HepG2 (cell line): ENCODE data around the gene RAB1B. TPM values are rescaled to one million over a fixed set of nuclear protein-coding genes. Genes with fewer than 3 reads are reported as not detected.

Experiments used
- CC2D1A ChIP-seq: sonication (generic); formaldehyde crosslinking; IDR thresholded peaks from 2 replicates; pipeline ENCODE4 v1.8.1; 2023; ENCODE audit warnings: mild to moderate bottlenecking, missing genetic modification reagents
- EHMT2 ChIP-seq: fragments of 200-600 bp; sonication (generic); IDR thresholded peaks from 2 replicates; pipeline ENCODE4 v1.7.0; 2017; ENCODE audit warnings: antibody characterized with exemption, low read depth, low read length, borderline replicate concordance
- HNRNPK ChIP-seq: fragments of 200-400 bp; formaldehyde crosslinking; IDR thresholded peaks from 2 replicates; pipeline ENCODE4 v1.6.1; 2018; ENCODE audit warnings: low read length, low read depth, moderate library complexity, mild to moderate bottlenecking; ENCODE audit not compliant: poor library complexity, severe bottlenecking
- LCORL ChIP-seq, 2 experiments: fragments of 450-650 bp in 1 of 2; sonication (generic) in 1 of 2; formaldehyde crosslinking in 1 of 2; IDR thresholded peaks; 2 replicates each; pipeline versions ENCODE4 v1.5.0 to v1.6.1; 2017 to 2020; ENCODE audit warnings: antibody characterized with exemption in 1 of 2, missing genetic modification reagents in 1 of 2
- LRRFIP1 ChIP-seq: sonication (generic); formaldehyde crosslinking; conservative IDR thresholded peaks from 2 replicates; pipeline ENCODE4 v1.4.0; 2020; ENCODE audit warnings: missing genetic modification reagents
- MEF2D ChIP-seq: sonication (generic); formaldehyde crosslinking; IDR thresholded peaks from 2 replicates; pipeline ENCODE4 v1.5.1; 2020; ENCODE audit warnings: mild to moderate bottlenecking, missing genetic modification reagents
- U2AF1 ChIP-seq: fragments of 200-400 bp; formaldehyde crosslinking; optimal IDR thresholded peaks from 2 replicates; pipeline ENCODE3; 2017; ENCODE audit warnings: mild to moderate bottlenecking, low read depth, low read length
- USF2 ChIP-seq, 2 experiments: sonication (generic) in 1 of 2; formaldehyde crosslinking in 1 of 2; IDR thresholded peaks; 2 replicates each; pipeline versions ENCODE4 v1.5.1 to v1.6.1; 2011 to 2020; ENCODE audit warnings: borderline replicate concordance in 1 of 2, low read depth in 1 of 2, low read length in 1 of 2, mild to moderate bottlenecking in 1 of 2, missing genetic modification reagents in 1 of 2, moderate library complexity in 1 of 2
- YEATS4 ChIP-seq: sonication (generic); formaldehyde crosslinking; IDR thresholded peaks from 2 replicates; pipeline ENCODE4 v1.4.0; 2020; ENCODE audit warnings: missing genetic modification reagents, borderline replicate concordance
- ZBTB3 ChIP-seq: sonication (generic); formaldehyde crosslinking; IDR thresholded peaks from 2 replicates; pipeline ENCODE4 v1.4.0; 2020; ENCODE audit warnings: low read depth, mild to moderate bottlenecking, moderate library complexity, missing genetic modification reagents, borderline replicate concordance
- ZNF598 ChIP-seq: sonication (generic); formaldehyde crosslinking; IDR thresholded peaks from 2 replicates; pipeline ENCODE4 v1.5.1; 2020; ENCODE audit warnings: mild to moderate bottlenecking, missing genetic modification reagents, borderline replicate concordance
- polyA plus RNA-seq, 8 experiments: library from polyadenylated mRNA; depleted of rRNA in 3 of 8; stranded (reverse) in 7 of 8; unstranded in 1 of 8; fragments of >200 nt; fragmentation: Illumina TruSeq in 4 of 8; extraction: Trizol in 4 of 8; gene quantifications; 2 replicates each; pipeline versions ENCODE4 v1.2.1 to v1.2.3, GENCODE V29; 2011 to 2016; ENCODE audit warnings: low read depth in 4 of 8, missing spikeins in 1 of 8, mixed read lengths in 1 of 8; ENCODE audit not compliant: insufficient read depth in 1 of 8
- total RNA-seq, 5 experiments: library from RNA; depleted of rRNA; stranded (reverse); fragments of >200 nt; fragmentation: Illumina TruSeq; extraction: Trizol; gene quantifications; 2 replicates each; pipeline ENCODE4 v1.2.3, GENCODE V29; 2016; ENCODE audit warnings: low read depth in 1 of 5
- TF ChIP-seq, protein P1 (sequence below): sonication (generic); formaldehyde crosslinking; conservative IDR thresholded peaks from 2 replicates; pipeline ENCODE4 v1.8.0; 2022; ENCODE audit warnings: low read depth, missing genetic modification reagents
- TF ChIP-seq, protein P2 (sequence below): sonication (generic); formaldehyde crosslinking; IDR thresholded peaks from 2 replicates; pipeline ENCODE4 v1.4.0; 2020; ENCODE audit warnings: missing genetic modification reagents
- TF ChIP-seq, protein P3 (sequence below): sonication (generic); formaldehyde crosslinking; IDR thresholded peaks from 2 replicates; pipeline ENCODE4 v1.9.0; 2021; ENCODE audit warnings: missing genetic modification reagents, borderline replicate concordance

Gene RAB1B
- total and polyA plus RNA-seq, 2 of the 13 experiments (the other 11 are each of a cell fraction or from before 2014, with no cell fraction given), result 77.9 to 87.9 TPM

GRCh38 chr11:66311965-66312548, 43.6 kb downstream of the RAB1B start (continued):
- TF ChIP-seq, protein P1, sequence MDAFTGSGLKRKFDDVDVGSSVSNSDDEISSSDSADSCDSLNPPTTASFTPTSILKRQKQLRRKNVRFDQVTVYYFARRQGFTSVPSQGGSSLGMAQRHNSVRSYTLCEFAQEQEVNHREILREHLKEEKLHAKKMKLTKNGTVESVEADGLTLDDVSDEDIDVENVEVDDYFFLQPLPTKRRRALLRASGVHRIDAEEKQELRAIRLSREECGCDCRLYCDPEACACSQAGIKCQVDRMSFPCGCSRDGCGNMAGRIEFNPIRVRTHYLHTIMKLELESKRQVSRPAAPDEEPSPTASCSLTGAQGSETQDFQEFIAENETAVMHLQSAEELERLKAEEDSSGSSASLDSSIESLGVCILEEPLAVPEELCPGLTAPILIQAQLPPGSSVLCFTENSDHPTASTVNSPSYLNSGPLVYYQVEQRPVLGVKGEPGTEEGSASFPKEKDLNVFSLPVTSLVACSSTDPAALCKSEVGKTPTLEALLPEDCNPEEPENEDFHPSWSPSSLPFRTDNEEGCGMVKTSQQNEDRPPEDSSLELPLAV, result no peak
- TF ChIP-seq USF2 (IDR thresholded peaks at IDR 0.05; ENCODE audit: low read depth, low read length), result no peak
- TF ChIP-seq USF2 (CRISPR knock-in tag; IDR thresholded peaks at IDR 0.05; ENCODE audit: borderline replicate concordance), result peak; percentile 50; the same call in 1 of the 2 replicates
- TF ChIP-seq LRRFIP1 (CRISPR knock-in tag), result no peak
- TF ChIP-seq, protein P2, sequence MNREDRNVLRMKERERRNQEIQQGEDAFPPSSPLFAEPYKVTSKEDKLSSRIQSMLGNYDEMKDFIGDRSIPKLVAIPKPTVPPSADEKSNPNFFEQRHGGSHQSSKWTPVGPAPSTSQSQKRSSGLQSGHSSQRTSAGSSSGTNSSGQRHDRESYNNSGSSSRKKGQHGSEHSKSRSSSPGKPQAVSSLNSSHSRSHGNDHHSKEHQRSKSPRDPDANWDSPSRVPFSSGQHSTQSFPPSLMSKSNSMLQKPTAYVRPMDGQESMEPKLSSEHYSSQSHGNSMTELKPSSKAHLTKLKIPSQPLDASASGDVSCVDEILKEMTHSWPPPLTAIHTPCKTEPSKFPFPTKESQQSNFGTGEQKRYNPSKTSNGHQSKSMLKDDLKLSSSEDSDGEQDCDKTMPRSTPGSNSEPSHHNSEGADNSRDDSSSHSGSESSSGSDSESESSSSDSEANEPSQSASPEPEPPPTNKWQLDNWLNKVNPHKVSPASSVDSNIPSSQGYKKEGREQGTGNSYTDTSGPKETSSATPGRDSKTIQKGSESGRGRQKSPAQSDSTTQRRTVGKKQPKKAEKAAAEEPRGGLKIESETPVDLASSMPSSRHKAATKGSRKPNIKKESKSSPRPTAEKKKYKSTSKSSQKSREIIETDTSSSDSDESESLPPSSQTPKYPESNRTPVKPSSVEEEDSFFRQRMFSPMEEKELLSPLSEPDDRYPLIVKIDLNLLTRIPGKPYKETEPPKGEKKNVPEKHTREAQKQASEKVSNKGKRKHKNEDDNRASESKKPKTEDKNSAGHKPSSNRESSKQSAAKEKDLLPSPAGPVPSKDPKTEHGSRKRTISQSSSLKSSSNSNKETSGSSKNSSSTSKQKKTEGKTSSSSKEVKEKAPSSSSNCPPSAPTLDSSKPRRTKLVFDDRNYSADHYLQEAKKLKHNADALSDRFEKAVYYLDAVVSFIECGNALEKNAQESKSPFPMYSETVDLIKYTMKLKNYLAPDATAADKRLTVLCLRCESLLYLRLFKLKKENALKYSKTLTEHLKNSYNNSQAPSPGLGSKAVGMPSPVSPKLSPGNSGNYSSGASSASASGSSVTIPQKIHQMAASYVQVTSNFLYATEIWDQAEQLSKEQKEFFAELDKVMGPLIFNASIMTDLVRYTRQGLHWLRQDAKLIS (CRISPR knock-in tag), result 0 out of 2 replicates have a peak, but pooled peaks have one; percentile 23
- no peak for TF ChIP-seq EHMT2
- TF ChIP-seq U2AF1, result no peak
- no peak; the same call in 1 of the 2 replicates for TF ChIP-seq ZBTB3 (CRISPR knock-in tag)
- TF ChIP-seq, protein P3, sequence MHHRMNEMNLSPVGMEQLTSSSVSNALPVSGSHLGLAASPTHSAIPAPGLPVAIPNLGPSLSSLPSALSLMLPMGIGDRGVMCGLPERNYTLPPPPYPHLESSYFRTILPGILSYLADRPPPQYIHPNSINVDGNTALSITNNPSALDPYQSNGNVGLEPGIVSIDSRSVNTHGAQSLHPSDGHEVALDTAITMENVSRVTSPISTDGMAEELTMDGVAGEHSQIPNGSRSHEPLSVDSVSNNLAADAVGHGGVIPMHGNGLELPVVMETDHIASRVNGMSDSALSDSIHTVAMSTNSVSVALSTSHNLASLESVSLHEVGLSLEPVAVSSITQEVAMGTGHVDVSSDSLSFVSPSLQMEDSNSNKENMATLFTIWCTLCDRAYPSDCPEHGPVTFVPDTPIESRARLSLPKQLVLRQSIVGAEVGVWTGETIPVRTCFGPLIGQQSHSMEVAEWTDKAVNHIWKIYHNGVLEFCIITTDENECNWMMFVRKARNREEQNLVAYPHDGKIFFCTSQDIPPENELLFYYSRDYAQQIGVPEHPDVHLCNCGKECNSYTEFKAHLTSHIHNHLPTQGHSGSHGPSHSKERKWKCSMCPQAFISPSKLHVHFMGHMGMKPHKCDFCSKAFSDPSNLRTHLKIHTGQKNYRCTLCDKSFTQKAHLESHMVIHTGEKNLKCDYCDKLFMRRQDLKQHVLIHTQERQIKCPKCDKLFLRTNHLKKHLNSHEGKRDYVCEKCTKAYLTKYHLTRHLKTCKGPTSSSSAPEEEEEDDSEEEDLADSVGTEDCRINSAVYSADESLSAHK, result no peak
- TF ChIP-seq YEATS4 (CRISPR knock-in tag), result 0 out of 2 replicates have a peak, but pooled peaks have one; percentile 2
- no peak for TF ChIP-seq LCORL (IDR thresholded peaks at IDR 0.05)
- peak; percentile 58 for TF ChIP-seq LCORL (CRISPR knock-in tag; IDR thresholded peaks at IDR 0.05)
- peak; percentile 62; the same call in 1 of the 2 replicates for TF ChIP-seq ZNF598 (CRISPR knock-in tag)
- no peak; the same call in 1 of the 2 replicates for TF ChIP-seq MEF2D (CRISPR knock-in tag)
- no peak for TF ChIP-seq HNRNPK
- no peak for TF ChIP-seq CC2D1A (CRISPR knock-in tag)
